Activated T-cell treated with anti-CD3 and anti-CD28 coated beads, Interleukin-2, amount 50 U/mL, for 72 hours (primary cell): ENCODE data around the gene IBTK. TPM values are rescaled to one million over a fixed set of nuclear protein-coding genes. Genes with fewer than 3 reads are reported as not detected.
A peak's percentile ranks its signal among the peaks of the same experiment; 100 is the strongest.
"Not testable (repeated sequence)": the region's sequence is repeated elsewhere in the genome, so short reads cannot be mapped to it uniquely, and the experiment has no call there.

Source experiments
- ATAC-seq, 2 donors: fragments of 150-1000 bp; cut with Tn5 transposase; replicated peaks in 1 of 2; 2 replicates each; pipeline ENCODE4 v1.10.0; 2021; ENCODE audit warnings: moderate library complexity in 2 of 2, mild to moderate bottlenecking in 1 of 2
- DNase-seq, 2 donors: peaks; one replicate each; pipeline ENCODE4 v3.0.0; 2021 to 2022; ENCODE audit warnings: mixed read lengths in 1 of 2
- H3K27ac Mint-ChIP-seq: one replicate; pipeline ENCODE4 v1.8.0; 2022; ENCODE audit warnings: mild to moderate bottlenecking, moderate library complexity, mixed read lengths
- H3K27me3 Mint-ChIP-seq: one replicate; pipeline ENCODE4 v1.8.0; 2022; ENCODE audit warnings: low read depth, mixed read lengths
- H3K36me3 Mint-ChIP-seq, 2 donors: one replicate each; pipeline ENCODE4 v1.8.0; 2022; ENCODE audit warnings: mixed read lengths in 2 of 2, mild to moderate bottlenecking in 1 of 2; ENCODE audit not compliant: insufficient read depth in 2 of 2
- H3K4me1 Mint-ChIP-seq: one replicate; pipeline ENCODE4 v1.8.0; 2022; ENCODE audit warnings: low read depth, mixed read lengths
- H3K4me3 Mint-ChIP-seq, 2 donors: one replicate each; pipeline ENCODE4 v1.8.0; 2022; ENCODE audit warnings: mild to moderate bottlenecking in 2 of 2, mixed read lengths in 2 of 2, moderate library complexity in 2 of 2
- H3K9me3 Mint-ChIP-seq, 2 donors: one replicate each; pipeline ENCODE4 v1.8.0; 2022; ENCODE audit warnings: mixed read lengths in 2 of 2
- total RNA-seq, 2 donors: library from RNA; stranded (reverse); gene quantifications; one replicate each; pipeline ENCODE4 v1.2.3, GENCODE V29; 2022

The IBTK gene
- total RNA-seq, result 10 to 100 TPM; 28.9 to 29.5 TPM

- Mint-ChIP-seq H3K9me3 (no peaks in the 10 kb centered on the region), H3K4me1 (peaks cover 45% of the 10 kb centered on the region), H3K27ac (peak within 1 kb of the TSS; percentile 99), H3K4me3 (peak within 1 kb of the TSS; percentile 89 to 96), H3K27me3 (no peaks in the 10 kb centered on the region), H3K36me3 (peaks cover 3 to 4% of the 10 kb centered on the region in 2 donors)
- ATAC-seq, result peak; percentile 94
- DNase-seq, result peak; percentile 90 to 91
These were observed at the start of gene IBTK for GRCh38 chr6:82247505-82248272. TSS of gene IBTK (minus strand) at chr6:82247744. CDS start at chr6:82240486, 7,258 bp downstream.

DNA sequence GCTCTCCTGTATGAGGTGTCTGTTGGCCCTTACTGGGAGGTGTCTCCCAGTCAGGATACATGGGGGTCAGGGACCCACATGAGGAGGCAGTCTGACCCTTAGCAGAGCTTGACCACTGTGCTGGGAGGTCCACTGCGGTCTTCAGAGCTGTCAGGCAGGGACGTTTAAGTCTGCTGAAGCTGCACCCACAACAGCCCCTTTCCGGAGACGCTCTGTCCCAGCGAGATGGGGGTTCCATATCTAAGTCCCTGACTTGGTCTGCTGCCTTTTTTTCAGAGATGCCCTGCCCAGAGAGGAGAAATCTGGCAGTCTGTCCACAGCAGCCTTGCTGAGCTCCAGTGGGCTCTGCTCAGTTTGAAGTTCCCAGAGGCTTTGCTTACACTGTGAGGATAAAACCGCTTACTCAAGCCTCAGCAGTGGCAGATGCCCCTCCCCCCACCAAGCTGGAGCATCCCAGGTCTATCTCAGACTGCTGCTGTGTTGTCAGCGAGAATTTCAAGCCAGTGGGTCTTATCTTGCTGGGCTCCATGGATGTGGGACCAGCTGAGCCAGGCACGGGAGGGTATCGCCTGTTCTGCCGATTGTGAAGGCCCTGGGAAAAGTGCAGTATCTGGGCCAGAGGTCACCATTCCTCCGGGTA, 36.3 kb upstream of the IBTK start:
- DNase-seq, result no peak
- no peak overlapping the region for H3K27ac Mint-ChIP-seq
- H3K9me3 Mint-ChIP-seq, result peaks cover 0 to 5% of the 10 kb centered on the region in 2 donors

GRCh38 chr6:82281550-82281949, 34.0 kb upstream of the IBTK start:
- not testable (repeated sequence) for H3K4me1 Mint-ChIP-seq, DNase-seq, H3K36me3 Mint-ChIP-seq, H3K9me3 Mint-ChIP-seq, H3K27me3 Mint-ChIP-seq, ATAC-seq
- Mint-ChIP-seq H3K27ac (peak overlapping the region; percentile 62), H3K4me3 (peak overlapping the region in 1 of 2 donors; percentile 78)

More for the DNA sequence above, 36.3 kb upstream of the IBTK start:
- ATAC-seq, result no peak
- Mint-ChIP-seq H3K4me3 (no peak overlapping the region), H3K27me3 (no peaks in the 10 kb centered on the region), H3K36me3 (peaks cover 0 to 3% of the 10 kb centered on the region in 2 donors), H3K4me1 (peaks cover 8% of the 10 kb centered on the region)

DNA sequence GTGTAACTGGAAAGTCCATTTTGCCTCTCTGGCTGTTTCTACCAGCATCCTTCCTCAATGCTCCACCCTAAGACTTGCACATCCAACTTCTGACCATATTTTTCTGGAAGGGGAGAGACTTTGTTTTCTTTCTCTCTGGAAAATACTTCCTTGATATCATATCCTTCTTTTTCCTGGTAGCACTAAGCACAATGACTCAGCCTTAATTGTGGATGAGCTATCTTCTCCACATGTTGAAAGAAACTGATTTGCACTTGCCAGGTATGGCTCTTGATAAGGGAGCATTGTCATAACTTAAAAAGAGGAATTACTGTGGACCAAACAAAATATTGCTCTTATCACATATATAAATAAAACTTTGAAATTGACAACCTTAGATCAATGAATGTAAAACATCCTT, 30.1 kb upstream of the IBTK start:
- H3K27me3 Mint-ChIP-seq, result no peaks in the 10 kb centered on the region
- no peak overlapping the region for H3K4me3 Mint-ChIP-seq
- peaks cover 8% of the 10 kb centered on the region for H3K4me1 Mint-ChIP-seq
- no peak overlapping the region for H3K27ac Mint-ChIP-seq
- peaks cover 0 to 5% of the 10 kb centered on the region in 2 donors for H3K9me3 Mint-ChIP-seq
- no peak for DNase-seq
- peaks cover 0 to 3% of the 10 kb centered on the region in 2 donors for H3K36me3 Mint-ChIP-seq
- no peak for ATAC-seq

DNA sequence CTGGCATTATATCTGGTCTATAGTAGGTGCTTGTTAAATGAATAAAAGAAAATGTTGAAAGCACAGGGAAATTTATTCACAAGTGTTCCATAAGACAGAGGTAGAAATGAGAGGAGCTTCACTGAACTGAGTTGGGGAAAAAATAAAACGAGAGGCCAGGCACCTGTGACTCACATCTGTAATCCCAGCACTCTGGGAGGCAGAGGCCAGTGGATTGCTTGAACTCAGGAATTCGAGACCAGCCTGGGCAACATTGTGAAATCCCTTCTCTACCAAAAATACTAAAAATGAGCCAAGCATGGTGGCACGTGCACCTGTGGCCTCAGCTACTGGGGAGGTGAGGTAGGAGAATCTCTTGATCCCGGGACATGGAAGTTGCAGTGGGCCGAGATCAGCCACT, 28.1 kb upstream of the IBTK start:
- peaks cover 0 to 5% of the 10 kb centered on the region in 2 donors for H3K9me3 Mint-ChIP-seq
- ATAC-seq (no peak), DNase-seq (no peak)
- peaks cover 0 to 3% of the 10 kb centered on the region in 2 donors for H3K36me3 Mint-ChIP-seq
- no peak overlapping the region for H3K4me3 Mint-ChIP-seq
- H3K27me3 Mint-ChIP-seq, result peaks cover 7% of the 10 kb centered on the region
- H3K27ac Mint-ChIP-seq, result peak overlapping the region; percentile 64
- no peaks in the 10 kb centered on the region for H3K4me1 Mint-ChIP-seq

GRCh38 chr6:82273295-82273694, 25.8 kb upstream of the IBTK start:
- ATAC-seq (peak in 1 of 2 donors; percentile 28), DNase-seq (no peak)
- peaks cover 7% of the 10 kb centered on the region for H3K27me3 Mint-ChIP-seq
- H3K4me3 Mint-ChIP-seq, result no peak overlapping the region
- no peaks in the 10 kb centered on the region for H3K9me3 Mint-ChIP-seq
- no peaks in the 10 kb centered on the region for H3K36me3 Mint-ChIP-seq
- H3K27ac Mint-ChIP-seq, result no peak overlapping the region
- H3K4me1 Mint-ChIP-seq, result peaks cover 7% of the 10 kb centered on the region

GRCh38 chr6:82270881-82271635, 23.5 kb upstream of the IBTK start:
- H3K4me3 Mint-ChIP-seq, result no peak overlapping the region
- peaks cover 7% of the 10 kb centered on the region for H3K4me1 Mint-ChIP-seq
- no peaks in the 10 kb centered on the region for H3K36me3 Mint-ChIP-seq
- peaks cover 7% of the 10 kb centered on the region for H3K27me3 Mint-ChIP-seq
- DNase-seq (no peak), ATAC-seq (peak in 1 of 2 donors; percentile 39)
- H3K9me3 Mint-ChIP-seq, result no peaks in the 10 kb centered on the region
- peak overlapping the region; percentile 18 for H3K27ac Mint-ChIP-seq

DNA sequence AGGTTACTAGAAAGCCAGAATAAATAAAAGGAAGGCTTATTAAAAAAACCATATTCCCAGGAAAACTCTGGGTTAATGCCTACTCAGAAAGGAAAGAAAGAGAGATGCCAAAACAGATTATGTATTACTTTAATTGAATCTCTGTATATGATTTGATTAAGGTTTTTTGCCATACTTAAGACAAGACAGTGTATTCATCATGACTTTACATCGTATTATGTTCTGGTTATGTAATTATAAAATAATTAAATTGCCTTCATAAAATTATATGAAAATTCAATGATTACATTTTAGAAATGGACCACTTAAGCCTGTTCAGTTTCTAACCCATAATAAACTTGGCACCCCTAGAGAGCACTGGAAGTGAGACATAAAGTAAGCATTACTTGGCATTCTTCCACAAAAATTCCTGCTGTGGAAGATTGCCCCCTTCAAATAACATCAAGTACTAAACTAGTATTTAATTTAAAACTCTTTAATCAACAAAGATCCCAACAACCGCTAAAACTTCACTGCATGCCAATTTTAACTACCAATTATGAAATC, 20.8 kb upstream of the IBTK start:
- no peak overlapping the region for H3K27ac Mint-ChIP-seq
- no peaks in the 10 kb centered on the region for H3K9me3 Mint-ChIP-seq
- H3K27me3 Mint-ChIP-seq, result peaks cover 18% of the 10 kb centered on the region
- DNase-seq (no peak), ATAC-seq (no peak)
- H3K4me1 Mint-ChIP-seq, result peaks cover 7% of the 10 kb centered on the region
- H3K36me3 Mint-ChIP-seq, result no peaks in the 10 kb centered on the region
- H3K4me3 Mint-ChIP-seq, result no peak overlapping the region

DNA sequence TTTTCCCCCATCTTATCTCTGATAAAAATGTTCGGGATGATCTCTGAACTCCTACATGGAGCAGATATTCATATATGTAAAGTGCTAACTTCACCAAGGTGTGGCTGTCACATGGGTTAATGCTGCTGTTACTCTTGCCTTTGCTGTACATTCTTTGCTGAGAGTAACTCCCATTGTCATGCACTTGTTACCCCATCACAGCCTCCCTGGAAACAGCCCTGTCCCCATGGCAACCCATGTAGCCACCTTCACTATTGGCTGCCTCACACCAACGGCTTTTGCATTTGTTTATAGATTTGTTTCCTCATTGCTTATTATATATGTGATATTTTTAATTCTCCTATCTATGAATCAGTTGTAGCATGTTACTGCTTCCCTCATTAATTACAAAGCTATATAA, 17.3 kb upstream of the IBTK start:
- no peak for DNase-seq
- no peak for ATAC-seq
- Mint-ChIP-seq H3K4me3 (no peak overlapping the region), H3K9me3 (no peaks in the 10 kb centered on the region), H3K36me3 (no peaks in the 10 kb centered on the region), H3K27ac (no peak overlapping the region), H3K27me3 (peaks cover 22% of the 10 kb centered on the region), H3K4me1 (peaks cover 5% of the 10 kb centered on the region)

- no peak overlapping the region for H3K27ac Mint-ChIP-seq
- H3K4me1 Mint-ChIP-seq, result peaks cover under 1% of the 10 kb centered on the region
- no peaks in the 10 kb centered on the region for H3K9me3 Mint-ChIP-seq
- ATAC-seq, result no peak
- no peak overlapping the region for H3K4me3 Mint-ChIP-seq
- DNase-seq, result no peak
- no peaks in the 10 kb centered on the region for H3K36me3 Mint-ChIP-seq
- peaks cover 22% of the 10 kb centered on the region for H3K27me3 Mint-ChIP-seq
These were observed 16.8 kb upstream of the IBTK start for GRCh38 chr6:82264321-82264720.

- H3K4me3 Mint-ChIP-seq, result no peak overlapping the region
- no peak for ATAC-seq
These were observed 16.4 kb upstream of the IBTK start for GRCh38 chr6:82263916-82264315.

DNA sequence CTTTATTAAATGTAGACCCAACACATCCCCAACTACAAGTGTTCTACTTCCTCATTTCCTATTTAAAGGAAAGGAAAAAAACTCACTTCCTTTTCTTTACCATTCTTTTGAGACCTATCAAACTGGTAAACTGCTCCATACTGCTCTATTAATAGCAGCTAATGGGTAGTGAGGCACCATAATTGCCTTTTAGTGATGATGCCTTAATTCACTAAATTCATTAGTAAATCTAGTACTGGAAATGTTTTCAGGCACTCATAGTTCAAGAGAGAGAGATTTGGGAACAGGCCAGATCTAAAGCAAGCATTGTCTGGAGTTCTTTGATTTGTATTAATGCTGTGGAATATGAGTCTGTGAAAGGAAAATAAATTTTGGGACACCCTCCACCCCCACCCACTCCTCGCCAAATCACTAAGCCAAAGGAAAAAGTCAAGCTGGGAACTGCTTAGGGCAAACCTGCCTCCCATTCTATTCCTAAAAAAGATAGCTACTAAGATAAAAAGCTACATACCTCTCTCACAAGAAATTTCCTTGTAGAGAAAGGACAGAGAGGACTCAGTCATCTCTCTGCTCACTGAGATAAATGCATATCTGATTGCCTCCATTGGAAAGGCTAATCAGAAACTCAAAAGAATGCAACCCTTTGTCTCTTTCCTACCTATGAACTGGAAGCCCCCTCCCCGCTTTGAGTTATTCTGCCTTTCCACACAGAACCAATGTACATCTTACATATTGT, 13.6 kb upstream of the IBTK start:
- H3K27me3 Mint-ChIP-seq, result peaks cover 22% of the 10 kb centered on the region
- DNase-seq (no peak), ATAC-seq (no peak)
- H3K4me3 Mint-ChIP-seq, result no peak overlapping the region
- no peaks in the 10 kb centered on the region for H3K9me3 Mint-ChIP-seq
- no peaks in the 10 kb centered on the region for H3K36me3 Mint-ChIP-seq
- no peaks in the 10 kb centered on the region for H3K4me1 Mint-ChIP-seq
- no peak overlapping the region for H3K27ac Mint-ChIP-seq

More at GRCh38 chr6:82263916-82264315, 16.4 kb upstream of the IBTK start:
- no peaks in the 10 kb centered on the region for H3K4me1 Mint-ChIP-seq
- peaks cover 22% of the 10 kb centered on the region for H3K27me3 Mint-ChIP-seq
- H3K9me3 Mint-ChIP-seq, result no peaks in the 10 kb centered on the region
- no peak overlapping the region for H3K27ac Mint-ChIP-seq
- no peaks in the 10 kb centered on the region for H3K36me3 Mint-ChIP-seq
- DNase-seq, result no peak
